ENCODE results near the gene KRT79. TPM values are rescaled to one million over a fixed set of nuclear protein-coding genes. Genes with fewer than 3 reads are reported as not detected.
A peak's percentile ranks its signal among the peaks of the same experiment; 100 is the strongest.

Gene KRT79
- polyA plus RNA-seq, 1 of the 3 experiments (the other 2 are of a cell fraction): not detected

DNA sequence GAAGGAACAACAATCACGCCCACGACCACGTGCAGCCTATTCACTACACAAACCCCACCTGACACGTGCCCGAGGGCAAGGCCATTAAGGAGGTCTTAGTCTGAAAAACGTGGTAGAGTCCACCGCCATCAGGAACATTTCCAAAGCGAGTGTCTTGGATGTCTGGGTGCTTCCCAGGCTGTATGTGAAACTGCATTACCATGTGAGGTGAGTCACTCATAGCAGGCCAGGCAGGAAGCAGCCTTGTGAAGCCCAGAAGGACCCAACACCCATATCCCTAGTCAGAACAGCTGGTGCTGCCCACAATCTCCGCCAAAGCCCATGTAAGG, 3.3 kb upstream of the KRT79 start:
- no peak overlapping the region for H3K9ac ChIP-seq
- H3K4me3 ChIP-seq (ENCODE audit: low read depth in 2 of 2, low read length in 1 of 2): no peak overlapping the region
- POLR2A ChIA-PET: no interaction called here
- no peaks in the 10 kb centered on the region for H3K36me3 ChIP-seq (replicated peaks in 1 of 2; ENCODE audit: control insufficient read depth in 1 of 2, insufficient read depth in 2 of 2, low read length in 1 of 2)
- no peaks in the 10 kb centered on the region for H3K9me2 ChIP-seq
- no peak for DNase-seq
- WGBS (ENCODE audit: low lambda C conversion rate): 31% methylated on average over 9 of the region's 9 CpGs
- 0 out of 2 replicates have a peak overlapping the region, but pooled peaks have one; percentile 2 for H3K4me2 ChIP-seq
- H3F3A ChIP-seq (replicated peaks; ENCODE audit: insufficient read depth): no peaks in the 10 kb centered on the region
- H3K4me1 ChIP-seq (ENCODE audit: control insufficient read depth in 1 of 2, insufficient read depth in 2 of 2, low read depth in 1 of 2, low read length in 1 of 2): peaks cover 0 to 9% of the 10 kb centered on the region in 2 experiments; a peak in 1 of 4 replicates
- peak overlapping the region; percentile 27; the same call in 1 of the 2 replicates for H2AFZ ChIP-seq (ENCODE audit: low read depth)
- peaks cover 13% of the 10 kb centered on the region; the same call in 1 of the 2 replicates for H3K27me3 ChIP-seq (ENCODE audit: insufficient read depth)
- CTCF ChIA-PET: interaction anchor here (1.1 kb wide), 1 partner anchor 465 kb away, joined by 4 read pairs; no protein-coding TSS in a partner anchor
- H4K20me1 ChIP-seq (ENCODE audit: insufficient read depth): no peaks in the 10 kb centered on the region
- no peak overlapping the region for H3K27ac ChIP-seq (ENCODE audit: low read depth in 2 of 2, low read length in 1 of 2)
- H3K9me3 ChIP-seq: no peaks in the 10 kb centered on the region
- TF ChIP-seq, protein P1, sequence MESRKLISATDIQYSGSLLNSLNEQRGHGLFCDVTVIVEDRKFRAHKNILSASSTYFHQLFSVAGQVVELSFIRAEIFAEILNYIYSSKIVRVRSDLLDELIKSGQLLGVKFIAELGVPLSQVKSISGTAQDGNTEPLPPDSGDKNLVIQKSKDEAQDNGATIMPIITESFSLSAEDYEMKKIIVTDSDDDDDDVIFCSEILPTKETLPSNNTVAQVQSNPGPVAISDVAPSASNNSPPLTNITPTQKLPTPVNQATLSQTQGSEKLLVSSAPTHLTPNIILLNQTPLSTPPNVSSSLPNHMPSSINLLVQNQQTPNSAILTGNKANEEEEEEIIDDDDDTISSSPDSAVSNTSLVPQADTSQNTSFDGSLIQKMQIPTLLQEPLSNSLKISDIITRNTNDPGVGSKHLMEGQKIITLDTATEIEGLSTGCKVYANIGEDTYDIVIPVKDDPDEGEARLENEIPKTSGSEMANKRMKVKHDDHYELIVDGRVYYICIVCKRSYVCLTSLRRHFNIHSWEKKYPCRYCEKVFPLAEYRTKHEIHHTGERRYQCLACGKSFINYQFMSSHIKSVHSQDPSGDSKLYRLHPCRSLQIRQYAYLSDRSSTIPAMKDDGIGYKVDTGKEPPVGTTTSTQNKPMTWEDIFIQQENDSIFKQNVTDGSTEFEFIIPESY (IDR thresholded peaks at IDR 0.05; ENCODE audit: borderline replicate concordance, low read depth): no peak
- TF ChIP-seq ELF1 (IDR thresholded peaks at IDR 0.05) (no peak), FOSL2 (IDR thresholded peaks at IDR 0.05; ENCODE audit: borderline replicate concordance, low read depth) (0 out of 2 replicates have a peak, but pooled peaks have one; percentile 11)
- no peaks in the 10 kb centered on the region for H3K79me2 ChIP-seq (ENCODE audit: insufficient read depth)

GRCh38 chr12:52836491-52837412, 2.6 kb upstream of the KRT79 start:
- ChIA-PET POLR2A (no interaction called here), CTCF (interaction anchor here (0.6 to 1.1 kb wide), 2 partner anchors 29 to 464 kb away, joined by 3 to 4 read pairs; no protein-coding TSS in a partner anchor)
- no peak overlapping the region for H3K4me3 ChIP-seq (ENCODE audit: low read depth in 2 of 2, low read length in 1 of 2)
- peak overlapping the region; percentile 55; the same call in 1 of the 2 replicates for H3K4me2 ChIP-seq
- no peak for TF ChIP-seq ELF1 (IDR thresholded peaks at IDR 0.05)
- TF ChIP-seq, protein P2, sequence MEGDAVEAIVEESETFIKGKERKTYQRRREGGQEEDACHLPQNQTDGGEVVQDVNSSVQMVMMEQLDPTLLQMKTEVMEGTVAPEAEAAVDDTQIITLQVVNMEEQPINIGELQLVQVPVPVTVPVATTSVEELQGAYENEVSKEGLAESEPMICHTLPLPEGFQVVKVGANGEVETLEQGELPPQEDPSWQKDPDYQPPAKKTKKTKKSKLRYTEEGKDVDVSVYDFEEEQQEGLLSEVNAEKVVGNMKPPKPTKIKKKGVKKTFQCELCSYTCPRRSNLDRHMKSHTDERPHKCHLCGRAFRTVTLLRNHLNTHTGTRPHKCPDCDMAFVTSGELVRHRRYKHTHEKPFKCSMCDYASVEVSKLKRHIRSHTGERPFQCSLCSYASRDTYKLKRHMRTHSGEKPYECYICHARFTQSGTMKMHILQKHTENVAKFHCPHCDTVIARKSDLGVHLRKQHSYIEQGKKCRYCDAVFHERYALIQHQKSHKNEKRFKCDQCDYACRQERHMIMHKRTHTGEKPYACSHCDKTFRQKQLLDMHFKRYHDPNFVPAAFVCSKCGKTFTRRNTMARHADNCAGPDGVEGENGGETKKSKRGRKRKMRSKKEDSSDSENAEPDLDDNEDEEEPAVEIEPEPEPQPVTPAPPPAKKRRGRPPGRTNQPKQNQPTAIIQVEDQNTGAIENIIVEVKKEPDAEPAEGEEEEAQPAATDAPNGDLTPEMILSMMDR (IDR thresholded peaks at IDR 0.05): no peak
- no peak for TF ChIP-seq FOSL2 (IDR thresholded peaks at IDR 0.05; ENCODE audit: borderline replicate concordance, low read depth)
- no peak for TF ChIP-seq MXI1 (IDR thresholded peaks at IDR 0.05; ENCODE audit: low read depth, low read length)
- no peak for TF ChIP-seq JUND (IDR thresholded peaks at IDR 0.05)
- no peak for TF ChIP-seq MEF2A (IDR thresholded peaks at IDR 0.05; ENCODE audit: borderline replicate concordance, low read depth)
- no peak for TF ChIP-seq NFIC (IDR thresholded peaks at IDR 0.05; ENCODE audit: borderline replicate concordance)
- no peak for TF ChIP-seq POLR2AphosphoS5 (IDR thresholded peaks at IDR 0.05; ENCODE audit: low read depth, low read length)
- TF ChIP-seq, protein P3, sequence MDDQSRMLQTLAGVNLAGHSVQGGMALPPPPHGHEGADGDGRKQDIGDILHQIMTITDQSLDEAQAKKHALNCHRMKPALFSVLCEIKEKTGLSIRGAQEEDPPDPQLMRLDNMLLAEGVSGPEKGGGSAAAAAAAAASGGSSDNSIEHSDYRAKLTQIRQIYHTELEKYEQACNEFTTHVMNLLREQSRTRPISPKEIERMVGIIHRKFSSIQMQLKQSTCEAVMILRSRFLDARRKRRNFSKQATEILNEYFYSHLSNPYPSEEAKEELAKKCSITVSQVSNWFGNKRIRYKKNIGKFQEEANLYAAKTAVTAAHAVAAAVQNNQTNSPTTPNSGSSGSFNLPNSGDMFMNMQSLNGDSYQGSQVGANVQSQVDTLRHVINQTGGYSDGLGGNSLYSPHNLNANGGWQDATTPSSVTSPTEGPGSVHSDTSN (IDR thresholded peaks at IDR 0.05): no peak
- no peak for DNase-seq
- no peaks in the 10 kb centered on the region for H3F3A ChIP-seq (replicated peaks; ENCODE audit: insufficient read depth)
- H3K79me2 ChIP-seq (ENCODE audit: insufficient read depth): no peaks in the 10 kb centered on the region
- H3K4me1 ChIP-seq (ENCODE audit: control insufficient read depth in 1 of 2, insufficient read depth in 2 of 2, low read depth in 1 of 2, low read length in 1 of 2): peaks cover 0 to 9% of the 10 kb centered on the region in 2 experiments; a peak in 1 of 4 replicates
- H3K27me3 ChIP-seq (ENCODE audit: insufficient read depth): peaks cover 19% of the 10 kb centered on the region; the same call in 1 of the 2 replicates
- WGBS (ENCODE audit: low lambda C conversion rate): 44% methylated on average over 9 of the region's 9 CpGs
- H3K36me3 ChIP-seq (replicated peaks in 1 of 2; ENCODE audit: control insufficient read depth in 1 of 2, insufficient read depth in 2 of 2, low read length in 1 of 2): no peaks in the 10 kb centered on the region
- H2AFZ ChIP-seq (ENCODE audit: low read depth): peak overlapping the region; percentile 27; the same call in 1 of the 2 replicates
- H3K9me2 ChIP-seq: no peaks in the 10 kb centered on the region
- H3K9ac ChIP-seq: no peak overlapping the region
- no peak overlapping the region for H3K27ac ChIP-seq (ENCODE audit: low read depth in 2 of 2, low read length in 1 of 2)
- H3K9me3 ChIP-seq: no peaks in the 10 kb centered on the region
- H4K20me1 ChIP-seq (ENCODE audit: insufficient read depth): no peaks in the 10 kb centered on the region

All from SK-N-SH (cell line).